ENCODE measurements around the gene OXER1. TPM values are rescaled to one million over a fixed set of nuclear protein-coding genes. Genes with fewer than 3 reads are reported as not detected.
A peak's percentile ranks its signal among the peaks of the same experiment; 100 is the strongest.

Gene OXER1
- total RNA-seq, 1 donor from 2014 or later = 0.15 TPM

DNA sequence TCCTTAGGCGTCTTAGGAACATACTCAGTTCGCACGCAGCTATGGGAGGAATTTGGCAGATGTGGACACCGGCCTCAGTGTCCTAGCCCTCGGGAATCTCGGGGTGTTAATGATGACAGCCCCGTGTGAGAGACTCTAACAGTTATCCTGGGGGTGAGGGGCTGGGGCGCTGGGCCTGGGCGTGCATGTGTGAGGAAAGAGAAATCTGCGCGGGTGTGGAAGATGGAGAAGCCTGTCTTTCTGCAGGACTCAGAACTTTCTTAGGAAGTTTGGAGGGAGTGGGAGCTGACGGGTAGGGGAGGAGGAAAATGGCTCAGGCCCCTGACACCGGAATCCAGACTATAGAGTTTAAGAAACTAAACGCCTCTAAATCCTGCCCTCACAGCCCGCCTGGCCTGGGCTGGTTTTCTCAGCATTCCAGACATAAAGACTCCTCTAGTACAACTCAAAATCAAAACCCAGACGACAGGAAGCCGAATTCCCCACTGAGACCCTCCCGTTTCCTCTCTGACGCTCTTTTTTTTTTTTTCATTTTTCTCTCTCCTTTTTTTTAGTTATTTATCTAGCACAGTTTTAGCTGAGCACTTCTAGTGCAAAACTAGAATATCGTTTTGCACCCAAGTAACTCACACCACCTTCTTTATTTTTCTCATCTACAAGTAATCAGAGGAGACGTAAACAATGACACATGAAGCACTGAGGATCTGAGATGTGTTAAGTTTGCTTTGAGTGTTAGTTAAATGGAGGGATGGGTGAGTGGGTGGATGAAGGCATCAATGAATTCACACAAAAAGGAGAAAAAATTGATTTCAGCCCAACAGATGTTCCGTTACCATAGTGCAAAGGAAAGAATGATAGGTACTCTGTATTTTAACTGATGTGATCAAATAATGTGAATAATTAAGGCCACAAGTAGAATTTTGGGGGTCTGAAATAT, 29.7 kb upstream of the OXER1 start:
- DNase-seq (ENCODE audit: low read depth) = no peak

DNA sequence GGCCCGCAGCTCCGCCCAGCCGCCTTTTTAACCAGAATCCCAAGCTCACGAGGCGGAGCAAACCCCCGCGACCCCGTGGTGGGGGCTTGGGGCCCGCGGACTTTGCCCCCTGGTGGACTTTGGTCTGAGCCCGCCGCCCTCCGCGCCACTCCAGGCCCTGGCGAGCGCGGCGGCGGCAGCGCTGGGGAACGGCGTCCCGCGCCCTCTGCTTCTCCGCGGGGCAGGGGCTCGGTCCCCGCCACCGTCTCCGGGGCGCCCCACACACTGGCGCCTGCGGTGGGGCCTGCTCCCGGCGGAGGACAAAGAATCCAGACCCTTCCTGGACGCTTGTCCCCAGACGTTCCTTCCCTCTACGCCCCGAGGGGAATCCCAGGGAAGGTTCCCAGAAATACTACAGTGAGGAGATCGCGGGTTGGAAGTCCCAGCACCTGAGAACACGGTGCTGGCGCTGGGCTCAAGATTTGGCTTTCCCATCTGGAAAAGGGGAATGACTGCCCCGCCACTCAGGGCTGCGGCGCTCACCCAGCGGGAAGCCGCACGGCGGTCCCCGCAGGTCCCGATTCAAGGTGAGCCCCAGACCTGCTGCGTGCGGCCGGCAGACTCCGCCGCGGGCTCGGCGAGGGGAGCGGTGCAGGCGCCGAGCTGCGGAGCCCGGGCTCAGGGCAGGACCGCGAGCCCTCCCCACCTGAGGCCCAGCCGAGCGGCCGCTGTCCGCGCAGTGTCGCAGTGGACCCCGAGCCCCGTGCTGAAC, 28.8 kb upstream of the OXER1 start, which contains the start of gene HAAO:
TSS of gene HAAO (minus strand) at position 1 of the 751 bp plus-strand sequence. CDS start 47 bp downstream, outside the sequence.
- DNase-seq (ENCODE audit: low read depth) = no peak

DNA sequence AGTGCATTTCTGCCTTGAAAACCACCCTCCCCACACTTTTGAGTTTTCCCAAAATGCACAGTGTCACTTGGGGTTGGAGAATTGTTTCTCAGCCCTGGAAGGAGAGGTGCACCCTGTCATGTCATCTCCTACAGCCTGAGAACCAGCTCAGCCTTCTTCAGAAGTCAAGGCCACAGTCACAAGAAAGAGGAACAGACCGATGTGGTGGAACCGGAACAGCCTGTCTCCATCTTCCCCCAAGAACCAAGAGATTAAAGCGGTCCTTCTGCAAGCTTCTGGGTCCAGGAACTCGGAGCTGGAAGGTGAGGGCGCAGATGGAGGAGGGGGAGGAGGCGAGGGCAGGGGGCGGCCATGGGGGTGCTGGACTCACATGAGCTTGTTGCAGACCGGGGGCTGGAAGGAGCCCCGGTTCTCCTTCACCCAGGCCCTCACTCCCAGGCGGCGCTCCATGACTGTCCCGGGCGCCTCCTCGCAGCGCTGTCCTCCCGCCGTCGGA, 28.2 kb upstream of the OXER1 start:
- no peak for DNase-seq (ENCODE audit: low read depth)

DNA sequence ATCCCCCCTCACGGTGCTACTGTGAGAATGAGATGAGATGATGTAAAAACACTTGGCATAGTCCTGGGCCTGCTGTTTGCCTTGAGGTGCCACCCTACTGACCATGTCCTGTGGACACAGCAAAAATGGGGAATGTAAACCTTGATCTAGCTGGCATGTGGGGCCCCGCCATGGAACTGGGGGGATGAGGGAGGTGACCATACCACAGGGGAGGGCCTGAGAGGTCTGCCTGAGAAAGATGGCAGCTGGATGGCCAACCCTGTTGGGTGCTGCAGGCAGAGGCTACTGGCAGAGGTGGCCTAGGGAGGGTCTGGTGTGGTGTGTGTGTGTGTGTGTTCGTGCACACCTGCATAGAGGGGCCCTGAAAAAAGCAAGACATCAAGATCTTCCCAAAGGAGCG, 27.7 kb upstream of the OXER1 start:
- DNase-seq (ENCODE audit: low read depth) = no peak

DNA sequence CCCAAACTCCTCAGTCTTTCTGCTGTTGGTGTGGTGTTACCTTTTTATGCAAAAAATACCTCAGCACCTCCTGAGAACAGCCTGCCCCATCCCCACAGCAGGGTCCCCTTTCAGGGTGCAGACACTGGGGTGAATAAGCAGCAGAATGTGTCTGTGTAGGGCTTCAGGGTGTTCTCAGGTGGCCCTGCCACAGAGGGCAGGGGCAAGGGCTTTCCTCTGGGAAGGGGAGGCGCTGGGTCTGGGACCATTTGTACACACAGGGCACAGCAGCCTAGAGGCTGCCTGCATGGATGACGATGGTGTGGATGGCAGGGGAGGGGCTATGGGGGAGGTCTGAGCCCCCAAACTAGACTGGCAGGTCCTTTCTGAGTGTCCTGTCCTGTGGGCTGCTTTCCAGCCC, 25.8 kb upstream of the OXER1 start:
- DNase-seq (ENCODE audit: low read depth) = no peak

DNA sequence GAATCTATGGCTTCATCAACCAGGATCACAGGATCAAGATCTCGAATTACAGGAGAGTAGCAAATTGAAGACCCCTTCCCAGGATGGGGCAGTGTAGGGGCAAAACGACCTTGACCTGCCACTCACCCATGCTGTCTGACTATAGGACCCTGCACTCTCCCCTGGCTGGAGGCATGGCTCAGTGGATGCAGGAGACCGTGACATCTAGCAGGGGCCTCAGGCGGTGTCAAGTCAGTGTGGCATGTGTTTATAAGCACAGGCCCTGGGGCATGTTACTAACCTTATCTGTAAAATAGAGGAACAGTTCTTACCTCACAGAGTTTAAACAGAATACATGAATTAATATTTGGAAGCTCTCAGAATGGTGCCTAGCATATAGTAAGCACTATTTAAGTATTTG, 24.9 kb upstream of the OXER1 start:
- no peak for DNase-seq (ENCODE audit: low read depth)

DNA sequence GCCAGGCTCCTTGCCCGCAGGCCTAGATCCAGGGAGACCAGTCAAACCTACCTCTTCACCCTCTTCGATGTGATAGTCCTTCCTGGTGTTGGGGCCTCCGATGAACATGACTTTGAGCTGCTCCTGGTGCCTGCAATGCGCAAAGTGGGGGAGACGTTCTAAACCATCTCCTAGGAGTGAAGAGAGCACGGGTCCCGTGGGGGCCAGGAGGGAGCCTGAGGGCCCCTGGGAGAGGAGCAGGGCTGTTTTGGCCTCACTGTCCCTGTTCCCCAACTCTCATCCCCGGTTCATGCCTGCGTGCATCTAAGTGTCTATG, 24.5 kb upstream of the OXER1 start:
- DNase-seq (ENCODE audit: low read depth) = no peak

DNA sequence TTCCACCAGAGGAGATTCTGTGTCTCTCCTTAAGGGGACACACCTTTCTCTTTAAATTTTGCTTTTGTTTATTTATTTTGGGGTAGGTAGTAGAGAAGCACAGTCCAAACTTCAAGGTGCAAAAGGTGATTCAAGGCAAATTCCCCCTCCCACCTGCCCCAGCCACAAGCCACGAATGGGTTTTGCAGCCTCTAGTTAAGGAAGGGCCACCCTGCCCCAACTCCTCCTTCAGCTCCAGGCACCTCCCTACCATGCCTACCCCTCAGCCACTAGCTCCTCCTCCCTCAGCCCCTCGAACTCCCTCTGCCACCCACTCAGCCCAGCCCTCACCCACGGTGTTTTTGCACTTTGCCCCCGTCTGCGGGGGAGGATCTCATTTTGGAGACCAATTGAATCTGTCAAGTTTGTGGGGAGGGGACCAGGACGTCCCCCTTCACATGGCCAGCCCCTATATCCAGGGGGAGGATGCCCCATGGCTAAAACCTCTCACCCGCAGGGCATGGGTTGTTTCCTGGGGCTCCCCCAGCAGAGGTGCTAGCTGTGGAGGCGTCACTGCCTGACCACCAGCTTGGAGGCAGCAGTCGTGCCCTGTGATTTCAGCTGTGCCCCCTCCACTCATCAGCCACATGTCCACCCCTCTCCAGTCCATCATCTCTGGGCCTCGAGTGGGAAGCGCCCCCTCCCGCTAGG, 24.0 kb upstream of the OXER1 start:
- DNase-seq (ENCODE audit: low read depth) = no peak

DNA sequence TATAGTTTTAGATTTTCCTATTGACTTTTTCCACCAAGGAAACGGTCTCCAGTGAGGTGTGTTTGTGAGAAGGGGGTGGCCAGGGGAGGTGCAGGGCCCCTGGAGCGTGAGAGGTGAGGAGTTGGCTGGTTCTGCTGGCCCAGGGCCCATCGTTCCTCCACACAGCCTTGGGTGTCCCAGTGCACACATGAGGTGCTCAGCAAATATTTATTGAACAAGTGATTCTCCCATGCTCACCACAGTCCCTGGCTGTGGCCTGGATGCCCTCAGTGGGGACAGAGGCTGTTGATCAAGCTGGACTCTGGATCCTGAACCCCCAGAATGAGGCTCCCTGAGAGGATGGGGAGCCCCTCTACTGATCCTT, 23.5 kb upstream of the OXER1 start:
- no peak for DNase-seq (ENCODE audit: low read depth)

DNA sequence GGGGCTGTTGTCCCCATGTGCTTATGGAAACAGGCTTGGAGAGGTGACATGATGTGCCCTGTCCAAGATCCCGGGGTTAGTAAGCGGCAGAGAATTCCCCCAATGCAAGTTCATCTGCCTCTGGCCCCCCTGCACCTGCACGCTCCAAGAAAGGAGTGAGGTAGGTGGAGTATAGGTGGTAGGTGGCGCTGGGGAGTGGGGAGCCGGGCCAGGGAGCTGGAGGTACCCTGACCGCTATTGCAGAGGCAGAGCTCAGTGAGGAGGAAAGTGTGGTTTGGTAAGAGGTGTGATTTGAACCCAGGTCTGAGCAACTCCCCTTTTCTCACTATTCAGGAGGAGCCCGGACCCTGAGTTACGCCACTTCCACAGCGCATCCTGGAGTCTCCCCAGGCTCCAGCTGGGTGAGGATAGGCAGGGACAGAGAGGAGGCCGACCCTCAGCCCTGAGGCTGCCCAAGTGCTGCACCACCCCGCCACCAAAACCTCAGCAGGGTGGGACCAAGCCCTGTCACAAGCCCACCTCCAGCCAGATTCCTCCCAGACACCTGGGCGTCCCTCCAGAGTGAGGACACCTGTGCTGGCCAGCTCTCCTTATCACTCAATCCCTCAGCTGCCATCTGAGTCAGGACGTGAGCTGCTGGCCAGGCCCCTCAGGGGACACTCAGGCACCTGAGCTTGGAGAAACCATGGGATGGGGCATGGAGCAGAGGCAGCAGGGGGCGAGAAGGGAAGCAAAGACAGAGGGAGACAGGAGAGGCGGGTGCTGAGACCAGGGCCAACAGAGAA, 22.8 kb upstream of the OXER1 start:
- DNase-seq (ENCODE audit: low read depth) = no peak

DNA sequence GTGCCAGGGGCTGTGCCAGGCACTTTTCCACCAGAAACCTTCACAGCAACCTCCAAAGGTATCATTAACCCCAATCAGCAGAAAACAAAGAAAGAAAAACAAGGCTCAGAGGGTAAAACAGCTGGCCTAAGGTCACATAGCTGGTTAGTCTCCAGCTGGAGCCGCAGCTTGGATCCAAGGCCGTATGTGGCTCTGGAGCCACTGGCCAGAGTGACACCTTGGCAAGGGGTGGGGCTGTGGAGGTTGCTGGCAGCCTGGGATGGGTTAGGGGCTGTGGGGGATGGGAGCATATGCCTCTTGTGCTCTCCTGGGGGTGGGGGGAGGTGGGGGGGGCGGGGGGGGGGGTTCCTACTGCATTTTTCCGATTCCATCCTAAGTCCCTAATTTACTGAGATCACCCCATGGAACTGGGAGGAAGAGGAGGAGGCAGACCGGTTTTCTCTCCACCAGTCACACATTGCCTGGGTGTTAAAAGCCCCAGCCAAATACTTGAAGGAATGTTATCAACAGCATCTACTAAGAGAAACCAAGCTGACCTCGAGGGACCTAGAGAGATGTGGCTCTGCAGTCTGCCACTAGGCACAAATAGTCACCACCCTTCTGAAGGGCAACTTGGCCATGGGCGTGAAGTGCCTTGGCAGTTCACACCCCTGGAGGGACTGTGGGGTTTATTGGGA, 20.4 kb upstream of the OXER1 start:
- DNase-seq (ENCODE audit: low read depth) = no peak

DNA sequence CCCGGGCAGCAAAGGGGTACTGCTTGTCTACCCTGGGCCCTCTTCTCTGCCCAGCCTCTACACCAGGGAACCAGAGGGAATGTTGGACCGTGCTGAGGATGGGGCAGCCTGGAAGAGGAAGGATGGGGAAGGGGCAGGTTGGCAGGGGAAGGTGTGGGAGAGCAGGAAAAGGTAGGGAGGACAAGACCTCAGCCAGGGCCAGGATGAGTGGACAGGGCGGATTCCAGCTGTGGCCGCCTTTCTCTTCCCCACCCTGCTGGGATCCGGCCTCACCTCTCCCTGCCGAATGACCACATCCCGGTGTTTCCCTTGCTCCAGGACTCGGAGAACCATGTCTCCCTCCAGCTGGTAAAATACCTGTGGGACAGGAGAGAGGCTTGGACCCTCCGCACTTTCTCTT, 19.6 kb upstream of the OXER1 start:
- DNase-seq (ENCODE audit: low read depth) = no peak

DNA sequence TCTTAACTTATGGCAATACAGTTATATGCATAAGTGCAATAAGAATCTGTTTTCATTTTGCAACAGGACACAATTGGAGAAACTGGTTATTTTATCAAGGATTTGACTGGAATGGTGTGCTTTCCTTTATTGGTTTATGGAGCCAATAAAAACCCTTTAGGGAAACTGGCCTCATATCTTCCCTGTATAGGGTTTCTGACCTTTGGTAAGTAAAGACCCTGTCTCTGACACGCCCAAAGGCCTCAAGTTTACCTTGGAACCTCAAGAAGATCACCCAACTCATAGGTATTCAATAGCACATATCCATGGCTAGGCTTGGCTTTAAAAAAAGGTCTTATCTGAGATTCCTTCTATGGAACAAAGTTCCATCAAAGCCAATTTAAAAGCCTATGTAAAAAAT, 17.2 kb upstream of the OXER1 start:
- DNase-seq (ENCODE audit: low read depth) = no peak

DNA sequence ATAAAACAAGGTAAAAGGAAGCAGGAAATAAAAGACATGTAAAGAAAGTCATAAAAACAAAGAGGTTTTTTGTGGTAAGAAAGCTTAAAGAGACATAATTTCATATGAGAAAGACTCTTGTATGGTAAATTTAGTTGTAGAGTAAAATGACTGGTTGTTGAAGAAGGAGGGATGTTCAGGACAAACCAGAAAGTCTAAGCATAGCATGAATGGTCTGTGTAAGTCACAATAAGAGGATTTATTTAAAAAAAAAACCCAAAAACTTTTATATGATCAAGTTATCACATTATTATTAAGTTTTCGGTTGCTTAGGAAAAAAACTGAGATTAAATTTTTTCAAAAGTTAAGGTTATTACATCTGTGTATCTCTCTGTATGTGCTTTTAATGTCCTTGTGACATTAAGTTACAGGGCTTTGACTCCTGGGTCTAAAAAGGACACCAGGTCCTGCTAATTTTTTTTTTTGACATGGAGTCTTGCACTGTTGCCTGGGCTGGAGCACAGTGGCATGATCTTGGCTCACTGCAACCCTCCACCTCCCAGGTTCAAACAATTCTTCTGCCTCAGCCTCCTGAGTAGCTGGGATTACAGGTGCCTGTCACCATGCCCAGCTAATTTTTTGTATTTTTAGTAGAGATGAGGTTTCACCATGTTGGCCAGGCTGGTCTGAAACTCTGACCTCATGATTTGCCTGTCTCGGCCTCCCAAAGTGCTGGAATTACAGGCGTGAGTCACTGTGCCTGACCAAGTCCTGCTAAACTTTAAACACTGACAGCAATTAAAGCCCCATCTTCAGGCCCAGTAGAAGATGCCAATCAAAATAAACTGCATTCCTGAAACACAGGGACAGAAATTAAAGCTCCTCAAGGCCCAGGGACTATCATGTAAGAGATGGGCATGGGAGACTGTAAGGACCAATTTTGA, 14.2 kb upstream of the OXER1 start:
- peak; percentile 47 for DNase-seq (ENCODE audit: low read depth)

DNA sequence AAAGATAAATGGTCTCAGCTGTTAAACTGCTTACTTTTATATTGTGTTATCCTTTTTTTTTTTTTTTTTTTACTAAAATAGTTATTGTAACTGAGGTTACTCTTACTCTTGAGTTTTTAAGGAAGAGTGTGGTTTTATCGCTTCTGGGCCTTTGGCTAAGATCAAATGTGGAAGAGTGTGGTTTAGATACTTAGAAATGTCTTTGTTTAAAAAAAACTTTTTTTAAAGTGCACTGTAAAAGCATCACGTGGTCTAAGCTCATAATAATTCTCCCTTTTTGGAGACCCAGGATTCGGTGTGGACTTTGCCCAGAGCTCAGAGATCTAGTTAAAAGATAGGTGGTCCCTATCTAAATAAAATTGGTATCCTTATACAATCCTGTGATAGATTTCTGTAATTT, 11.9 kb upstream of the OXER1 start:
- DNase-seq (ENCODE audit: low read depth) = no peak

DNA sequence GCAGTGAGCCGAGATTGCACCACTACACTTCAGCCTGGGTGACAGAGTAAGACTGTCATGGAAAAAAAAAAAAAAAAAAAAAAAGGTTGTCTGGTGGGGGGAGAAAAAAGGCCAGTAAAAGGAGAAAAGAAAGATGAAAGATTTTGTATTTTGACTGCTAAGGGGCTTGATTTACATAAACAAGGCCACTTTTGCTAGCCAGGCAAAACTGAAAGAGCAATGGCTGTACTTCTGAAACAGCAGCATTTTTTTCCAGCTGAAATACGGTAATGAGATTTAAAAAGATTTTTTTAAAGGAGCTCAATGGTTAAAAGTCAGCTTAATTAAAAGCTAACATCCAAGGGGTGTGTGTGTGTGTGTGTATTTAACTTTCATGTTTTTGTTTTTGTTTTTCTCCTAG, 11.3 kb upstream of the OXER1 start:
- DNase-seq (ENCODE audit: low read depth) = no peak

DNA sequence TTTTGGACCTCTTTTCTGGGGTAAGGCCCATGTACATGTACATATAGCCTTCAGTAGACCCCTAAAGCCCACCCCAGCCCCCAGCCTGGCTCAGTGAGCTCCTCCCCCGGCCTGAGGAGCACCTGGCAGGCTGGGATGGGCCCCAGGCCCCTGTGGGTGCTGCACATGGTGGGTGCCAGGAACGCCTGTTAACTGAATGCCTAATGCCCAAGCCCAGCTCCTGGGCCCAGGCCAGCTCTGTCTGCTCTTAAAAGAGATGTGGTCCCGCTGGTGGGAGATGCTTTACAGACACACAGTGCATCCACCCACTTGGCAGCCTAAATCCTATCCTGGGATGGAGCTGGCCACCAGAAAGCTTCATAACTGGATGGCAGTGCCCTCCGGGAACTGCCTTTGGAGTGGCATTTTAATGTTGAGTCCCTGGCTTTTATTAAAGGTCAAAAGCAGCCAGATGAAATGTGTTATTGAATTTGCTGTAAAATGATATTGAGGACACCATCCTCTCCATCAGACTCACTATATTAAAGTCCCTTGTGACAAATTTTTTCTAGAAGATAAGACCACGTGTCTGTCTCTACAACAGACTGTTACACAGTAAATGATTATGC, 7.7 kb upstream of the OXER1 start:
- DNase-seq (ENCODE audit: low read depth) = no peak

DNA sequence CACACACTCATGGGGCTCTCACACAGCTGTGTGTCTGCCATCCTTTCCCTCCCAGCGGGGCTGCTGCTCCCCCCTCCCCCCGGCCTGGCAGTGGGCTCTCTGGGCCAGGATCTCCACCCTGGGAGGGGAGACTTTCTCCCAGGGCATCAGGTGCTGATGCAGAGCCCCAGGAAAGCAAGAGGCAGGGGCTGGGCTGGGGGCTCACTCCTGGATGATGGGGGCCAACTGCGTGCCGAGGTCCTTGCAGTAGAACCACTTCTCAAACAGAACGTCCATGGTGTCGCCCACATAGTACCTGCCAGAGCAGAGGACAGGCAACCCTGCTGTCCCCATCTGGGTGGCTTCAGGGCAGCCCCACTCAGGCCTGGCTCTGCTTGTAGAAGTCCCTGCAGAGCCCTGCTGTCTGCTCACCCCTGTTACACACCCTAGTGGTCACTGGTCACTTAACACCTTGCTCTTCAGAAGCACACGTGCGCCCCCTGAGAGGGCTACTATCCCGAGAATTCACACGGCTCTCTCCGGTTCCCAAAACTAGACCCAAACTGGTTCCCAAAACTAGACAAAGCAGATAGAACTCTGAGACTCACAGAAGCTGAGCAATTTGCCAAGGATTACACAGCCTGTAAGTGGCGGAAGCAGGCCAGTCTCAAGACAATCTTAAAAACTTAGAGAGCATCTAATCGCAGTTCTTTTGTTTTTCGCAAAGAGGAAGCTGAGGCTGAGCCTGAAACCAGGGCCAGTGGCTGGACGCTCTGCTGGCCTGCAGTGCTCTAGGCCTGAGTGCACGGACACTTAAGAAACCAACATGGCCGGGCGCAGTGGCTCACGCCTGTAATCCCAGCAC, 6.6 kb upstream of the OXER1 start:
- DNase-seq (ENCODE audit: low read depth) = peak; percentile 44
